ENCODE measurements around the gene DNASE2.
"Not testable (repeated sequence)": the region's sequence is repeated elsewhere in the genome, so short reads cannot be mapped to it uniquely, and the experiment has no call there.

Gene DNASE2, protein sequence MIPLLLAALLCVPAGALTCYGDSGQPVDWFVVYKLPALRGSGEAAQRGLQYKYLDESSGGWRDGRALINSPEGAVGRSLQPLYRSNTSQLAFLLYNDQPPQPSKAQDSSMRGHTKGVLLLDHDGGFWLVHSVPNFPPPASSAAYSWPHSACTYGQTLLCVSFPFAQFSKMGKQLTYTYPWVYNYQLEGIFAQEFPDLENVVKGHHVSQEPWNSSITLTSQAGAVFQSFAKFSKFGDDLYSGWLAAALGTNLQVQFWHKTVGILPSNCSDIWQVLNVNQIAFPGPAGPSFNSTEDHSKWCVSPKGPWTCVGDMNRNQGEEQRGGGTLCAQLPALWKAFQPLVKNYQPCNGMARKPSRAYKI

GRCh38 chr19:12881172-12881808 lies at the start of gene DNASE2:
Gene DNASE2 (minus strand): TSS chr19:12881449. CDS start chr19:12881375, 74 bp downstream.
- in situ Hi-C loops (cut with HindIII; ENCODE audit: low sequenced_read_pairs): no loop called here

DNA sequence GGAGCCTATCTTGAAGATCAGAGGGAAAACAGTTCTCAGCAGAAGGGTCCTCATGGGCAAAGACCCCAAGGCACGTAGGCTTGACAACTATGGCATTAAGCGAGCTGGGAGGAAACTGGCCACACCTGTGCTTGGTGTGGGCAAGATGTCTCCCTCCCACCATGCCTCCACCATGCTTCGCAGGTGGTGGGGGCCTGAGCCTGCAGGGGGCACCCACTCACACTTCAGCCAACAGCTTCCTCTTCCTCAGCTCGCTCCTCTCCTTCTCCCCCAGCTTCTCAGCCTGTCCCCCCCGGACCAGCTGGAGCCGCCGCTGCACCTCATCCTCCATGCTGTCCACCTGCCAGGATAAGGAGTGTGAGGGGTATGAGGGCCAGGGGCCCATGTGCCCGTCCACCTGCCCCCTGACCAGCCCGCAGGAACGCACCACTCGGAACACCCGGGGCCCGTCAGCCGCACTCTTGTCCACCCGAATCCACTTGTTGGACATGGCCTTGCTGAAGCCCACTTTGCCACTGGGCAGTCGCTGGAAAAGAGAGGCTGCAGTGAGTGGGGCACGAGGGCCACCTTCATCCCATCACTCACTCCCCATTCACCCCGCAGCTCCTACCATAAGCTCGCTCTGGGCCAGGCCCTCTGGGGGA lies 48.9 kb upstream of the DNASE2 start:
- in situ Hi-C loops (cut with HindIII; ENCODE audit: low sequenced_read_pairs): no loop called here

DNA sequence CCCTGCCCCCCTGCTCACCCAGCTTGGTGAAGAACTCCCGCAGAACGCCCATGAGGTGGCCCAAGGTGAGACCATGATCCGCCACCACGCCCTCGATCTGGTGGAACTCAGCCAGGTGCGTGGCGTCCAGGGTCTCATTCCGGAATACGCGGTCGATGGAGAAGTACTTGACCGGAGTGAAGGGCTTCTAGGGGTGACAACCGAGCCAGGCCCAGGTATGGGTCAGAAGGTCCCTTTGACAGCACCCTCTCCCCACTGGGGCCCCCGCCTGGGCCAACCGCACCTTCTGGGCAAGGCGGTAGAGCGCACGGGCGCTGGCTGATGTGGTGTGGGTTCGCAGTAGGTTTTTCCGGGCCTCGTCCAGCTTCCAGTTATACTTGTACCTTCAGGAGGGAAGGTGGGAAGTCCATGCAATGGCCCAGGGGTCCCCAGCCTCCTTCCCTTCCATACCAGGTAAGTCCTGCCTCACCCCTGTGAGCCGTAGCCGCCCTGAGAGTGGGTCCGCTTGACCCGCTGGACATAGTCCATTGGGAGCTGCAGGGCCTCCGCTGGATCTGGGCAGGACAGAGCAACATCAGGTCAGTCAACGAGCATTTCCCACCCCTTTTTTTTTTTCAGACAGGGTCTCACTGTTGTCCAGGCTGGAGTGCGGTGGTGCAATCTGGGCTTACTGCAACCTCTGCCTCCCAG lies 43.5 kb upstream of the DNASE2 start:
- in situ Hi-C loops (cut with HindIII; ENCODE audit: low sequenced_read_pairs): no loop called here

DNA sequence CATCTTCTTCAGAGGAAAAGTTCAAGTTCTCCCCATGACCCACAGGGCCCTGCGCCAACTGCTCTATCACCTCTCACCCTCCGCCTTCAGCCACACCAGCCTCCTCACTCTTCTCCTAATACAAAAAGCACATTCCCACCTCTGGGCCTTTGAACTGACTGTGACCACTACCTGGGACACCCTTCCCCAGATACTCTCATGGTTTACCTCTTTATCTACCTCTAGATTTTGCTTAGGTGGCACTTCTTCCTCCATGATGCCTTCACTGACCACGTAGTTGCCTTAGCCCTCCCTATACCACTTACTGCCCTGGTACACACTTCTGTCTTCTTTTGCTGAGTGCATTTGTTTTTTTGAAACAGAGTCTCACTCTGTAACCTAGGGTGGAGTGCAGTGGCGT lies 41.7 kb upstream of the DNASE2 start:
- in situ Hi-C loops (cut with HindIII; ENCODE audit: low sequenced_read_pairs): no loop called here

DNA sequence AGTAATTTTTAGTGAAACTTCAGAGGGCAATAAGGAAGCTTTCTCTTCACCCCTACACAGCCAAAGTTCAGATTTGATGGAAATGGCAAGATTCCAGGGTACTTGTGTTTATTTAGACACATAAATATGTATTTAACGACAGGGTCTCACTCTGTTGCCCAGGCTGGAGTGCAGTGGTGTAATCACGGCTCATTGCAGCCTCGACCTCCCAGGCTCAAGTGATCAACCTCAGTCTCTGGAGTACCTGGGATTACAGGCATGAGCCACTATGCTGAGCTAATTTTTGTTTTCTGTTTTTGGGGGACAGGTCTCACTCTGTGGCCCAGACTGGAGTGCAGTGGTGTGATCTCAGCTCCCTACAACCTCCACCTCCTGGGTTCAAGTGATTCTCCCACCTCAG lies 39.8 kb upstream of the DNASE2 start:
- in situ Hi-C loops (cut with HindIII; ENCODE audit: low sequenced_read_pairs): no loop called here

DNA sequence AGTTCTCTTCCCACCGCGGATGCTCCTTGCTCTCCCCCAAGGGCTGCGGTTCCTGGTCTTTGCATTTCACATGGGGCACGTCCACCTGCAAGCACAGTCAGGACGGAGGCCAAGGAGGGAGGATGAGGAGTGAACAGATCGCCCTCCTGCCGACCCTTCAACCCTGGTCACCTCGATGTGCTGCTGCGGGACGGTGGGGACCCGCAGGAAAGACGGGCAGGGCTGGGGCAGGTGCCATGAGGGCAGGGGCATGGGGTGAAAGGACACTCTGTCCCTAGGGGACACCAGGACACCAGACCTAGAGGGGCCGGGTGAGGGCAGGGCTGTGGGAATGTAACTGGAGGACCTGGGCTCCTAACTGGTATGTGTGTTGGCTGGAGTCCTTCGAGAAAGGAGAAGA lies 37.0 kb upstream of the DNASE2 start:
- in situ Hi-C loops (cut with HindIII; ENCODE audit: low sequenced_read_pairs): no loop called here

DNA sequence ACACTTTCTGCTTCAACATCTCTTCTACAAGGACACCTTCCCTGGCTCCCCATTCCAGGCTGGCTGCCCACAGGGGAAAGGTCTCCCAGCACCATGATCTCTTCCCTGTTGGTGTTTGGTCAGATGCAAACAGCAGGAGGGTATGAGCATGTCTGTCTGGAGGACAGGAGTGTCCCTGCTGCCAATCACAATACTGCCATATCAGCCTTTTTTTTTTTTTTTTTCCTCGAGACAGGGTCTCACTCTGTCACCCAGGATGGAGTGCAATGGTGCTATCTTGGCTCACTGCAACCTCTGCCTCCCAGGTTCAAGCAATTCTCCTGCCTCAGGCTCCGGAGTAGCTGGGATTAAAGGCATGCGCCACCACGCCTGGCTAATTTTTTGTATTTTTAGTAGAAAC lies 34.6 kb upstream of the DNASE2 start:
- in situ Hi-C loops (cut with HindIII; ENCODE audit: low sequenced_read_pairs): not testable (repeated sequence)

DNA sequence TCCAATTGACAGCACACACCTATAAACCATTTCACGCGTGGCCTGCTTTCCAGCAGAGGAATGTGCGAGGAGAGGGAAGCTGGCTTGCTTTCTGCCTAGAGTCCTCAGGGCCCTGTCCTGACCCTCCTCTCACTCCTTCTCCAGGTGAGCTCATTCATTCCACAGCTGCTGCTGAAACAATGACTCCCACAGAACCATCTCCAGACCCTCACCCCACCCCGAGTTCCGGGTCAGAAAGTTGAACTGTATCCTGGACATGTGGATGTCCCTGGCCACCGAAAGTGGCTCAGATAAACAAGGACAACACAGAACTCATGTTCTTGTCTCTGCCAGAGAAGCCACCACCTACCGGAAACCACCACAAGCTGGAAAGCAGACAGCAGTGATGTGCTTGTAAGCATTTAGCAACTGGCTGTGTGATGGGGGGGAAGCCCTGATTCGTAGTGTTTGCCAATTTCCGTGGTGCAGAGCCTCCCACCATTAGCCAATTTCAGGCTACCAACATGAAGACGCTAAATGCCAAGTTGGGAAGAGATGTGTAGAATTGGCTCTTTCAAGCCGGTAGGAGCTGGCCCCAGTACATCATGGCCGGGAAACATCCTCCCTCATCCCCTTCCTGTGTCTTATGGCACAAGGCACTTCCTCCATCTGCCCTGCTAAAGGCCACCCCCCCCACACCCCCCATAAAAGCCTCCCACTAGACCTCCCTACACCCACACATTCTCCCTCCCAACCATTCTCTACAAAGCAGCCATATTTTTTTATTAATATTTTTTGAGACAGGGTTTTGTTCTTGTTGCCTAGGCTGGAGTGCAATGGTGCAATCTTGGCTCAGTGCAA lies 32.8 kb upstream of the DNASE2 start:
- in situ Hi-C loops (cut with HindIII; ENCODE audit: low sequenced_read_pairs): no loop called here

DNA sequence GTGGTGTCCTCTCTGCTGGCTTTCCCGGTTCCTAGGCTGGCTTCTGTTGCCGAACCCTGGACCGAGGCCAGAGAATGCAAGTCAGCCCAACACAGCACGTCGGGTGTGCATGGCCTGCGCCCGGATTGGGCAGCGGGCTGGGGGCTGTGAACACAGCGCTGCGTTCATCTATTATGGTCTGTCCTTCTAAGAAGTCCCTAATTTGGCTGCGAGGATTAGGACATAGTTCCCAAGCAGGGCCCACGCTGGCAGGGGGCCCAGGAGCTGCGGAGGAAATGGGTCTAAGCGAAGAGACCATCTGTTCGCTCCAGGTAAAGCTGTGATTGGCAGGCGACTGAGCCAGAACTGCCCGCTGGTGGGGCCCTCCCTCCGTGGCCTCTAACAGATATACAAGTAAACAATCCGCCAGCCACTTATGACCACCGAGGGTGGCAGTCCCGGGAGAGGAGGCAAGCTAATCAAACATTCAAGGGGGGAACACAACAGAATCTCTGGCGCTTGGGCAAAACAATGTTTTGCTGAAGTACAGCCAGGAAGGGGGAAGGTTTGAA lies 31.8 kb upstream of the DNASE2 start:
- in situ Hi-C loops (cut with HindIII; ENCODE audit: low sequenced_read_pairs): no loop called here

GRCh38 chr19:12912571-12912970 lies 31.3 kb upstream of the DNASE2 start:
- in situ Hi-C loops (cut with HindIII; ENCODE audit: low sequenced_read_pairs): no loop called here

DNA sequence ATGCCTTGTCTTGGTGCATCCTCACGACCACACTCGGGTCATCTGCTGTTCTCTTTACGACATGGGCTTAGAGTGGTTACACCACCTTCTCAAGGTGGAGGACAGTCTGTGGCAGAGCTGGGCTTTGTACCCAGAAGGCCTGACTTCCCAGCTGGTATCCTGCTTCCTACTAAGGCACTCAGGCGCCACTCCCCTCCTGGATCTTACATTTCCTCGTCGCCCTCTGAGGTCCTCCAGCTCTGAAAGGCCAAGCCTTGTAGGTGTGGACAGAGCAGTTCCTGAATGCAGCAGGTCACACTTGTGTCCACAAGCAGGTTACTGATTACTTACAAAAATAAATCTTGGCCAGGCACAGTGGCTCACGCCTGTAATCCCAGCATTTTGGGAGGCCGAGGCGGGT lies 25.9 kb upstream of the DNASE2 start:
- in situ Hi-C loops (cut with HindIII; ENCODE audit: low sequenced_read_pairs): no loop called here

- in situ Hi-C loops (cut with HindIII; ENCODE audit: low sequenced_read_pairs): no loop called here
Observed at GRCh38 chr19:12899891-12900518, 18.8 kb upstream of the DNASE2 start.

- in situ Hi-C loops (cut with HindIII; ENCODE audit: low sequenced_read_pairs): no loop called here
Observed at GRCh38 chr19:12896460-12896859, 15.2 kb upstream of the DNASE2 start.

DNA sequence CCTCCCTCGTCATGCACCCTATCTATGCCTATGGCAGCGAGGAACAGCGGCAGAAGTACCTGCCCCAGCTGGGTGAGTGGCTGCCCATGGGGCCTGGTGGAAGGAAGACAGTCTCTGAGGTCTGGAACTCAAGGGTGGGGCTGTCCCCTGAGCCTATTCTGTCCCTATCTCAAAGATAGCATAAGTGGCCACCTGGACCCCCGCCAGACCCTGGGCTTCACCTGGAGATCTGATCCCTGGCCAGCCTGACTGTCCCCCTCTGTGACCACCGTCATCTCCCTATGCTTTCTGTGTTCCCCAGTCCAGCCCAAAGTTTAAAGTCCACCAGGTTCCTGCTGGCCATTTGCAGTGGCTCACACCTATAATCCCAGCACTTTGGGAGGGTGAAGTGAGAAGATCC lies 12.3 kb upstream of the DNASE2 start:
- in situ Hi-C loops (cut with HindIII; ENCODE audit: low sequenced_read_pairs): no loop called here

DNA sequence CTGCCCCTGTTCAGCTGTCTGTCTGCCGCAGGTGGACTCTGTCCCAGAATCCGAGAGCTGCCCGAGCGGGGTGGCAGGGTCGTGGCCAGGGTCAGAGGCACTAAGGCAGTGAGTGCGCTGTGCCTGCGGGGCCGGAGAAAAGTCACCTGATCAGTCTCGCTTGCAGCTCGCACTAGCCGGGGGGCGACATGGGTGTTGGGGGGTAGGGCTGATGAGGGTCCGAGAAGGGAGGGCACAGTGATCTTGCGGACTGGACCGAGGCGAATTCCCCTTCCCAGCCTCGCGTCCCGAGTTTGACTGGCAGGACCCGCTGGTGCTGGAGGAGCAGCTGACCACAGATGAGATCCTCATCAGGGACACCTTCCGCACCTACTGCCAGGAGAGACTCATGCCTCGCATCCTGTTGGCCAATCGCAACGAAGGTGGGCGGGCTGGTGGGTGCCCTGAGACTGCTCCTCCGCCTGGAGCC lies 10.3 kb upstream of the DNASE2 start:
- in situ Hi-C loops (cut with HindIII; ENCODE audit: low sequenced_read_pairs): no loop called here

DNA sequence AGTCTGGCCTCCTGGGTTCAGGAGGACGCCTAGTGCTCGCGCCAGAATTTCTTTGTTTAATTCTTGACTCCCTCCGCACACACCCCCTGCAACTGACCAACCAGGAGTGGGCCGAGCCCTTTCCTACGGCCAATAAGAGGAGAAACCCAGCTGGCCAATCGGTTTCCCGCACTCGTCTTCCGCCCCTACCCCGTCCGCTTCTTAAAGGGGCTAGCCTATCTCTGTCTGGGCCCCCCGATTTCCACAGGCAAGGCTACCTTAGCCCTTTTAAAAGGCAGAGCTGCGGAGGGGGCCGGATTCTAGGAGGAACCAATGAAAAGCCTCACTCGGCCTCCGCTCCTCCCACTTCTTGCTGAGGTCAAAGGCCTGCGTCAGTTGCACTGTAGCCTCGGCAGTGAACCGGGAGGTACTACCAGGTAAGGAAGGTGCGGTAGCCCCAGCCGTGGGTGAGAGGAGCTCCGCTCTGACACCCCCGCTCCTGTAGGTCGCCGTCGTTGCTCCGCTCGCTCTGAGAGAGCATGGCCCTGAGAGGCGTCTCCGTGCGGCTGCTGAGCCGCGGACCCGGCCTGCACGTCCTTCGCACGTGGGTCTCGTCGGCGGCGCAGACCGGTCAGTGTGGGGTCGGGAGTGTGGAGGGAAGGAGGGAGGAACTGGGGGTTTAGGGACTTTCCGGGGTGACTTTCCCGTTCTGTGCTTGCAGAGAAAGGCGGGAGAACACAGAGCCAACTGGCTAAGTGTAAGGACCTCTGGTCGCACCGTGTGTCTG lies 9.7 kb upstream of the DNASE2 start, which contains the start of gene GCDH:
Gene GCDH (plus strand): TSS at position 374 of the 766 bp plus-strand sequence. CDS start 145 bp downstream, at position 519.
- in situ Hi-C loops (cut with HindIII; ENCODE audit: low sequenced_read_pairs): no loop called here

GRCh38 chr19:12890299-12890786 lies 9.1 kb upstream of the DNASE2 start:
- in situ Hi-C loops (cut with HindIII; ENCODE audit: low sequenced_read_pairs): not testable (repeated sequence)

DNA sequence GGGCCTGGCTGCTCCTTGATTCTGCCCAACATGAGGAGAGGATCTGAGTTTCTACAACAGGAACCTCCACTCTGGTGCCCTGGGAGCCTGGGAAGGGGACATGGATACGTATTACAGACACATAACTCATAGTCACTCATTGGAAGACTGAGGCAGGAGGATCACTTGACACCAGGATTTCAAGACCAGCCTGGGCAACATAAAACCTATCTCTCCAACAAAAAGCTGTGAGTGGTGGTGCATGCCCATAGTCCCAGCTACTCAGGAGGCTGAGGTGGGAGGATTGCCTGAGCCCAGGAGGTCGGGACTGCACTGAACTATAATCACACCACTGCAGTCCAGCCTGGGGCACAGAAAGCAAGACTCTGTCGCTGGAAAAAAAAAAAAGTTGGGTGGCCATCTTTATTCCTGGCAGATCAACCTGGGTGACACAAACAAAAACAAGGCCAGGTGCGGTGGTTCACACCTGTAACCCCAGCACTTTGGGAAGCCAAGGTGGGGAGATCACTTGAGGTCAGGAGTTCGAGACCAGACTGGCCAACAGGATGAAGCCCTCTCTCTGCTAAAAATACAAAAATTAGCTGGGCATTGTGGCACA lies 6.9 kb upstream of the DNASE2 start:
- in situ Hi-C loops (cut with HindIII; ENCODE audit: low sequenced_read_pairs): no loop called here

Data from endothelial cell of hepatic sinusoid (primary cell).